ENCODE data around the gene PRSS2. TPM values are rescaled to one million over a fixed set of nuclear protein-coding genes. Genes with fewer than 3 reads are reported as not detected.

Gene PRSS2
- total and polyA plus RNA-seq, 2 donors (not counting 3 experiments of a cell fraction or from before 2014, with no cell fraction given), result 0.25 TPM; not detected in 1

GRCh38 chr7:142813226-142813625, 42.5 kb downstream of the PRSS2 start:
- ChIA-PET CTCF (interaction anchor here (0.6 to 9.8 kb wide), 16 partner anchors 23 to 354 kb away, joined by 3 to 425 read pairs (median 4); no protein-coding TSS in a partner anchor), POLR2A (no interaction called here)
- DNase-seq (ENCODE audit: low read depth, low spot score), result peak; percentile 25
- Histone ChIP-seq H3K4me3 (replicated peaks in 1 of 3; ENCODE audit: insufficient read depth in 1 of 3, low read depth in 1 of 3, low read length in 3 of 3) (no peak overlapping the region), H2AFZ (ENCODE audit: low read depth, low read length) (no peak overlapping the region), H3K27me3 (ENCODE audit: control insufficient read depth in 2 of 2, insufficient read depth in 2 of 2, low read length in 2 of 2) (peaks cover 0 to 3% of the 10 kb centered on the region in 2 experiments), H3K79me2 (ENCODE audit: control insufficient read depth, insufficient read depth, low read length) (no peaks in the 10 kb centered on the region), H4K20me1 (replicated peaks; ENCODE audit: control insufficient read depth, extremely low read depth, insufficient read depth, low read length) (no peaks in the 10 kb centered on the region), H3K9ac (replicated peaks; ENCODE audit: extremely low read depth, insufficient read depth, low read length) (no peak overlapping the region), H3K36me3 (ENCODE audit: control insufficient read depth in 2 of 2, extremely low read depth in 1 of 2, insufficient read depth in 2 of 2, low read length in 2 of 2) (no peaks in the 10 kb centered on the region), H3K4me1 (ENCODE audit: control insufficient read depth, extremely low read depth, insufficient read depth, low read length) (peaks cover 32% of the 10 kb centered on the region), H3K27ac (ENCODE audit: insufficient read depth, low read depth, low read length) (no peak overlapping the region), H3K9me3 (replicated peaks; ENCODE audit: control insufficient read depth, insufficient read depth, low read length) (no peaks in the 10 kb centered on the region), H3K4me2 (ENCODE audit: insufficient read depth, low read length) (no peak overlapping the region), H3K9me1 (replicated peaks; ENCODE audit: control insufficient read depth, extremely low read depth, insufficient read depth, low read length) (no peaks in the 10 kb centered on the region)
- BruUV-seq (replicated peaks), result no TSS peak
- intact Hi-C loops (cut with micrococcal nuclease), result no loop called here
- TF ChIP-seq GATA2 (IDR thresholded peaks at IDR 0.05; ENCODE audit: insufficient read depth, insufficient read length, low read depth, low read length) (peak; percentile 60), FOS (IDR thresholded peaks at IDR 0.05; ENCODE audit: borderline replicate concordance, insufficient read depth, low read length) (peak; percentile 73), MYC (IDR thresholded peaks at IDR 0.05; ENCODE audit: low read depth, low read length) (no peak), JUN (IDR thresholded peaks at IDR 0.05; ENCODE audit: borderline replicate concordance, insufficient read depth, insufficient read length, low read depth) (peak; percentile 4), POLR2A (IDR thresholded peaks at IDR 0.05; ENCODE audit: low read depth, low read length) (no peak)
- TF ChIP-seq, protein P1, sequence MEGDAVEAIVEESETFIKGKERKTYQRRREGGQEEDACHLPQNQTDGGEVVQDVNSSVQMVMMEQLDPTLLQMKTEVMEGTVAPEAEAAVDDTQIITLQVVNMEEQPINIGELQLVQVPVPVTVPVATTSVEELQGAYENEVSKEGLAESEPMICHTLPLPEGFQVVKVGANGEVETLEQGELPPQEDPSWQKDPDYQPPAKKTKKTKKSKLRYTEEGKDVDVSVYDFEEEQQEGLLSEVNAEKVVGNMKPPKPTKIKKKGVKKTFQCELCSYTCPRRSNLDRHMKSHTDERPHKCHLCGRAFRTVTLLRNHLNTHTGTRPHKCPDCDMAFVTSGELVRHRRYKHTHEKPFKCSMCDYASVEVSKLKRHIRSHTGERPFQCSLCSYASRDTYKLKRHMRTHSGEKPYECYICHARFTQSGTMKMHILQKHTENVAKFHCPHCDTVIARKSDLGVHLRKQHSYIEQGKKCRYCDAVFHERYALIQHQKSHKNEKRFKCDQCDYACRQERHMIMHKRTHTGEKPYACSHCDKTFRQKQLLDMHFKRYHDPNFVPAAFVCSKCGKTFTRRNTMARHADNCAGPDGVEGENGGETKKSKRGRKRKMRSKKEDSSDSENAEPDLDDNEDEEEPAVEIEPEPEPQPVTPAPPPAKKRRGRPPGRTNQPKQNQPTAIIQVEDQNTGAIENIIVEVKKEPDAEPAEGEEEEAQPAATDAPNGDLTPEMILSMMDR (IDR thresholded peaks at IDR 0.05; ENCODE audit: extremely low read depth in 1 of 2, insufficient read depth in 1 of 2, low read depth in 1 of 2, low read length in 2 of 2), result no peak
- dilution Hi-C loops (cut with MboI; ENCODE audit: extremely low pct_ligation_motif_present, low sequenced_read_pairs), result no loop called here
- peak; percentile 38 for FAIRE-seq

DNA sequence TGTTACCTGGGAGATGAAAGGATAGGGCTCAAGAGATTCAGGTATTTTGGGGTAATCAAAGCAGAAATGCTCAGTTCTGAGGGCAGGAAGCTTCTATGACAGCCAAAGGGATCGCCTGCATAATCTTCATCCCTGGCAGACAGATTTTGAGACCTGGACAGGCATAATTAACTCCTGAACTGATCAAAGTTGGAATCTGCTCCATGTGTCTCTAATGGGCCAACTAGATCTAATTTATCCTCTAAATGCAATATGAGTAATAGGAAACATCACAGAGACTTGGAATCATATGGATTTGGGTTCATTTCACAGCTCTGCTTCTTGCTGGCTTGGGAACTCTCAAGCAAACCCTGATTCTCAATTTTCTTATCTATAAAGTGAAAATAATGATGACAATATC, 42.9 kb downstream of the PRSS2 start:
- DNase-seq (ENCODE audit: low read depth, low spot score) (no peak), FAIRE-seq (no peak)
- Histone ChIP-seq H3K4me1 (ENCODE audit: control insufficient read depth, extremely low read depth, insufficient read depth, low read length) (peaks cover 28% of the 10 kb centered on the region), H3K79me2 (ENCODE audit: control insufficient read depth, insufficient read depth, low read length) (no peaks in the 10 kb centered on the region), H3K4me2 (ENCODE audit: insufficient read depth, low read length) (no peak overlapping the region), H3K27ac (ENCODE audit: insufficient read depth, low read depth, low read length) (no peak overlapping the region), H3K27me3 (ENCODE audit: control insufficient read depth in 2 of 2, insufficient read depth in 2 of 2, low read length in 2 of 2) (peaks cover 2 to 3% of the 10 kb centered on the region in 2 experiments), H3K9me3 (replicated peaks; ENCODE audit: control insufficient read depth, insufficient read depth, low read length) (no peaks in the 10 kb centered on the region), H2AFZ (ENCODE audit: low read depth, low read length) (no peak overlapping the region), H3K36me3 (ENCODE audit: control insufficient read depth in 2 of 2, extremely low read depth in 1 of 2, insufficient read depth in 2 of 2, low read length in 2 of 2) (no peaks in the 10 kb centered on the region), H3K9me1 (replicated peaks; ENCODE audit: control insufficient read depth, extremely low read depth, insufficient read depth, low read length) (no peaks in the 10 kb centered on the region), H3K4me3 (replicated peaks in 1 of 3; ENCODE audit: insufficient read depth in 1 of 3, low read depth in 1 of 3, low read length in 3 of 3) (no peak overlapping the region), H4K20me1 (replicated peaks; ENCODE audit: control insufficient read depth, extremely low read depth, insufficient read depth, low read length) (no peaks in the 10 kb centered on the region), H3K9ac (replicated peaks; ENCODE audit: extremely low read depth, insufficient read depth, low read length) (no peak overlapping the region)
- no TSS peak for BruUV-seq (replicated peaks)
- dilution Hi-C loops (cut with MboI; ENCODE audit: extremely low pct_ligation_motif_present, low sequenced_read_pairs), result no loop called here
- TF ChIP-seq, protein P1 (IDR thresholded peaks at IDR 0.05; ENCODE audit: extremely low read depth in 1 of 2, insufficient read depth in 1 of 2, low read depth in 1 of 2, low read length in 2 of 2), result no peak
- no peak for TF ChIP-seq FOS (IDR thresholded peaks at IDR 0.05; ENCODE audit: borderline replicate concordance, insufficient read depth, low read length)
- TF ChIP-seq GATA2 (IDR thresholded peaks at IDR 0.05; ENCODE audit: insufficient read depth, insufficient read length, low read depth, low read length), result no peak
- no peak for TF ChIP-seq EZH2 (IDR thresholded peaks at IDR 0.05; ENCODE audit: borderline replicate concordance, low read depth, low read length, severe bottlenecking)
- no peak for TF ChIP-seq POLR2AphosphoS5 (IDR thresholded peaks at IDR 0.05; ENCODE audit: insufficient read depth, low read depth, low read length)
- TF ChIP-seq POLR2A (IDR thresholded peaks at IDR 0.05; ENCODE audit: low read depth, low read length), result no peak
- no peak for TF ChIP-seq MYC (IDR thresholded peaks at IDR 0.05; ENCODE audit: low read depth, low read length)
- TF ChIP-seq JUN (IDR thresholded peaks at IDR 0.05; ENCODE audit: borderline replicate concordance, insufficient read depth, insufficient read length, low read depth), result no peak
- TF ChIP-seq MAX (IDR thresholded peaks at IDR 0.05; ENCODE audit: insufficient read depth, insufficient read length), result no peak
- CTCF ChIA-PET, result interaction anchor here (0.5 to 9.8 kb wide), 16 partner anchors 23 to 354 kb away, joined by 3 to 425 read pairs (median 4); no protein-coding TSS in a partner anchor
- POLR2A ChIA-PET, result no interaction called here
- intact Hi-C loops (cut with micrococcal nuclease), result no loop called here
